ENCODE data around the gene CLDN5. TPM values are rescaled to one million over a fixed set of nuclear protein-coding genes. Genes with fewer than 3 reads are reported as not detected.
A peak's percentile ranks its signal among the peaks of the same experiment; 100 is the strongest.

Gene CLDN5
- total and polyA plus RNA-seq, 2 donors from 2014 or later, result 47.8 to 48.4 TPM

DNA sequence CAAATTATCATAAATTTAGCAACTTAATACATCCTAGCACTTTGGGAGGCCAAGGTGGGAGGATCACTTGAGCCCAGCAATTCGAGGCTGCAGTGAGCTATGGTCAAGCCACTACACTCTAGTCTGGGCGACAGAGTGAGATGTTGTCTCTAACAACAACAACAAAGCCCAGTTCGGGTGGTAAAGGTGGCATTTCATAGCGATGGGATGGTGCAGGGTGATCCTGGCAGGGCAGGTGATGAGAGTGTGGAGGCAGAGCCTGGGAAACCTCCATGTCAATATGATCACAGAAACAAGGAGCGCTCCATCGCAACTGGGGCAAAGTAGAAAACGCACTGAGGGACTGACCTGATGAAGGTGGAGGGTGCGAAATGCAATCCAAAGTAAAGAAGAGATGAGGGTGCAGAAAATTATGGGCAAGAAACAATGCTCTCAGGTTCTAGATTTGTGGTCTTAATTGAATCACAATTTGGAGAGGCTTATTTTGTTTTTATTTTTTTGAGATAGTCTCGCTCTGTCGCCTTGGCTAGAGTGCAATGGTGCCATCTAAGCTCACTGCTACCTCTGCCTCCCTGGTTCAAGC is 32.8 kb upstream of the CLDN5 start:
- H3K4me3 ChIP-seq (ENCODE audit: low read length in 3 of 3), result no peak overlapping the region
- no peaks in the 10 kb centered on the region for H3K27me3 ChIP-seq (ENCODE audit: control insufficient read depth, insufficient read depth, low read length)
- intact Hi-C loops (cut with DNase I), result no loop called here
- no peaks in the 10 kb centered on the region for H3K36me3 ChIP-seq (ENCODE audit: control insufficient read depth in 2 of 3, insufficient read depth in 3 of 3, low read length in 3 of 3)
- H3K27ac ChIP-seq (ENCODE audit: low read depth in 2 of 2, low read length in 2 of 2), result no peak overlapping the region
- H3K9me3 ChIP-seq (ENCODE audit: control insufficient read depth in 2 of 3, insufficient read depth in 1 of 3, low read length in 3 of 3), result peaks cover 0 to 6% (median 0%) of the 10 kb centered on the region in 3 donors
- no peak overlapping the region for H3K9ac ChIP-seq (ENCODE audit: low read length in 3 of 3)
- FAIRE-seq (no peak), DNase-seq (no peak)
- TF ChIP-seq, protein P1, sequence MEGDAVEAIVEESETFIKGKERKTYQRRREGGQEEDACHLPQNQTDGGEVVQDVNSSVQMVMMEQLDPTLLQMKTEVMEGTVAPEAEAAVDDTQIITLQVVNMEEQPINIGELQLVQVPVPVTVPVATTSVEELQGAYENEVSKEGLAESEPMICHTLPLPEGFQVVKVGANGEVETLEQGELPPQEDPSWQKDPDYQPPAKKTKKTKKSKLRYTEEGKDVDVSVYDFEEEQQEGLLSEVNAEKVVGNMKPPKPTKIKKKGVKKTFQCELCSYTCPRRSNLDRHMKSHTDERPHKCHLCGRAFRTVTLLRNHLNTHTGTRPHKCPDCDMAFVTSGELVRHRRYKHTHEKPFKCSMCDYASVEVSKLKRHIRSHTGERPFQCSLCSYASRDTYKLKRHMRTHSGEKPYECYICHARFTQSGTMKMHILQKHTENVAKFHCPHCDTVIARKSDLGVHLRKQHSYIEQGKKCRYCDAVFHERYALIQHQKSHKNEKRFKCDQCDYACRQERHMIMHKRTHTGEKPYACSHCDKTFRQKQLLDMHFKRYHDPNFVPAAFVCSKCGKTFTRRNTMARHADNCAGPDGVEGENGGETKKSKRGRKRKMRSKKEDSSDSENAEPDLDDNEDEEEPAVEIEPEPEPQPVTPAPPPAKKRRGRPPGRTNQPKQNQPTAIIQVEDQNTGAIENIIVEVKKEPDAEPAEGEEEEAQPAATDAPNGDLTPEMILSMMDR (IDR thresholded peaks at IDR 0.05; ENCODE audit: borderline replicate concordance, extremely low read depth, insufficient read depth), result no peak
- no peaks in the 10 kb centered on the region for H3K4me1 ChIP-seq (ENCODE audit: control insufficient read depth in 2 of 3, insufficient read depth in 2 of 3, low read depth in 1 of 3, low read length in 3 of 3)

DNA sequence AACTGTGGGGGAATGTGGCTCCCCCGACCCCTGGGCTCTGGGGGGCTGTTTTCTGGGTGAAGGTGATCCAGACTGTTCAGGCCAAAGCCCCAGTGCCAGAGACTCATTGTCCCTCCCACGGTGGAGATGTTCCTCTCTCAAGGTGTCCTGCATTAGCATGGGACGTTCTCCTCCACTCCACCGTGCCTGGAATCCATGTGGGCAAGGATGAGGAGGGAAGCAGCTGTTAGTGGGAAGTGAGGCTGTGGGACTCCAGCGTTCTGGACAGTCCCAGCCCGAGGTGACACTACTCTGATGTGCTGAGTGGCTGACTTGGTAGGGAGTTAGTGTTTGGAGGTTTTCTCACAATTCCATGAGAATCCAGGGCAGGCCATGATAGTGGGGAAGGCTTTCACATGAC is 31.4 kb upstream of the CLDN5 start:
- FAIRE-seq, result no peak
- no peak overlapping the region for H3K4me3 ChIP-seq (ENCODE audit: low read length in 3 of 3)
- TF ChIP-seq, protein P1 (IDR thresholded peaks at IDR 0.05; ENCODE audit: borderline replicate concordance, extremely low read depth, insufficient read depth), result no peak
- no peak overlapping the region for H3K9ac ChIP-seq (ENCODE audit: low read length in 3 of 3)
- no peaks in the 10 kb centered on the region for H3K4me1 ChIP-seq (ENCODE audit: control insufficient read depth in 2 of 3, insufficient read depth in 2 of 3, low read depth in 1 of 3, low read length in 3 of 3)
- no peak overlapping the region for H3K27ac ChIP-seq (ENCODE audit: low read depth in 2 of 2, low read length in 2 of 2)
- peaks cover 0 to 6% (median 0%) of the 10 kb centered on the region in 3 donors for H3K9me3 ChIP-seq (ENCODE audit: control insufficient read depth in 2 of 3, insufficient read depth in 1 of 3, low read length in 3 of 3)
- no peak for DNase-seq
- no peaks in the 10 kb centered on the region for H3K36me3 ChIP-seq (ENCODE audit: control insufficient read depth in 2 of 3, insufficient read depth in 3 of 3, low read length in 3 of 3)
- intact Hi-C loops (cut with DNase I), result no loop called here
- no peaks in the 10 kb centered on the region for H3K27me3 ChIP-seq (ENCODE audit: control insufficient read depth, insufficient read depth, low read length)

DNA sequence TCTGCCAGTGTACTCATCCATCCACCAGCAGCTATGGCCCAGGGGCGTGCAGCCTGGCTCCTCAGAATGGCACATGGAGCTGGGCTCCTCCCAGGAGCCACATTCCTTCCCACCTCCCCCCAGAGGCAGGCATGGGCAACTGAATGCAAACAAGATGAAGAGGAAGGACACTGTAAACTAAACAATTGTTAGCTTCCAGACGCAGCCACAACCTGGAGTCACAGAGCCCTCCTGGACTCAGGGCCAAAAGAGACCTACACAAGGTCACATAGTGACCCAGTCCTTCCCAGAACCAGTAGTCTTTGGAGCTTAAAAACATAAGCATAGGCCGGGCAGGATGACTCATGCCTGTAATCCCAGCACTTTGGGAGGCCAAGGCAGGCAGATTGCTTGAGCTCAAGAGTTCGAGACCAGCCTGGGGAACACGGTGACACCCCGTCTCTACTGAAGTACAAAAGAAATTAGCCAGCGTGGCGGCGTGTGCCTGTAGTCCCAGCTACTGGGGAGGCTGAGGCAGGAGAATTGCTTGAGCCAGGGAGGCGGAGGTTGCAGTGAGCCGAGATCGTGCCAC is 30.7 kb upstream of the CLDN5 start:
- H3K9ac ChIP-seq (ENCODE audit: low read length in 3 of 3), result no peak overlapping the region
- H3K27me3 ChIP-seq (ENCODE audit: control insufficient read depth, insufficient read depth, low read length), result no peaks in the 10 kb centered on the region
- no peaks in the 10 kb centered on the region for H3K36me3 ChIP-seq (ENCODE audit: control insufficient read depth in 2 of 3, insufficient read depth in 3 of 3, low read length in 3 of 3)
- H3K27ac ChIP-seq (ENCODE audit: low read depth in 2 of 2, low read length in 2 of 2), result no peak overlapping the region
- H3K4me1 ChIP-seq (ENCODE audit: control insufficient read depth in 2 of 3, insufficient read depth in 2 of 3, low read depth in 1 of 3, low read length in 3 of 3), result no peaks in the 10 kb centered on the region
- no peak overlapping the region for H3K4me3 ChIP-seq (ENCODE audit: low read length in 3 of 3)
- peak in 2 of 5 donors; percentile 16 to 35 for DNase-seq
- intact Hi-C loops (cut with DNase I), result no loop called here
- H3K9me3 ChIP-seq (ENCODE audit: control insufficient read depth in 2 of 3, insufficient read depth in 1 of 3, low read length in 3 of 3), result peaks cover 0 to 6% (median 0%) of the 10 kb centered on the region in 3 donors
- FAIRE-seq, result no peak
- TF ChIP-seq, protein P1 (IDR thresholded peaks at IDR 0.05; ENCODE audit: borderline replicate concordance, extremely low read depth, insufficient read depth), result no peak

Measured in kidney (tissue), 14 donors.